Activated CD4-positive, alpha-beta memory T cell treated with anti-CD3 and anti-CD28 coated beads for 36 hours (primary cell): ENCODE data around the gene NMUR1. TPM values are rescaled to one million over a fixed set of nuclear protein-coding genes. Genes with fewer than 3 reads are reported as not detected.

Source experiments
- CTCF ChIA-PET: fragments of 350-600 bp; sonication (Branson Sonifier 250); formaldehyde crosslinking; loops from one replicate; lab custom pipeline; 2021; ENCODE audit warnings: antibody characterized with exemption, inconsistent platforms; lab: Charles Lee
- POLR2A ChIA-PET: fragments of 350-600 bp; sonication (Branson Sonifier 250); formaldehyde crosslinking; loops from one replicate; lab custom pipeline; 2021; ENCODE audit warnings: antibody characterized with exemption; lab: Charles Lee
- DNase-seq: peaks from one replicate; pipeline ENCODE4 v3.0.0-alpha.2; 2020
- H3K27ac Mint-ChIP-seq: one replicate; pipeline ENCODE4 v1.8.0; 2021; ENCODE audit warnings: mixed read lengths
- H3K27me3 Mint-ChIP-seq: one replicate; pipeline ENCODE4 v1.8.0; 2021; ENCODE audit warnings: mixed read lengths
- H3K36me3 Mint-ChIP-seq: one replicate; pipeline ENCODE4 v1.8.0; 2021; ENCODE audit warnings: mixed read lengths
- H3K4me1 Mint-ChIP-seq: one replicate; pipeline ENCODE4 v1.8.0; 2021; ENCODE audit warnings: low read depth, mixed read lengths
- H3K4me3 Mint-ChIP-seq: one replicate; pipeline ENCODE4 v1.8.0; 2021; ENCODE audit warnings: mild to moderate bottlenecking, mixed read lengths
- H3K9me3 Mint-ChIP-seq: one replicate; pipeline ENCODE4 v1.8.0; 2021; ENCODE audit warnings: mixed read lengths
- intact Hi-C: fragments of 100-400 bp; cut with micrococcal nuclease; formaldehyde crosslinking; loops from one replicate; pipeline ENCODE4 v1.15.1; 2023
- total RNA-seq, 2 experiments: library from RNA; stranded (reverse); gene quantifications; one replicate each; pipeline ENCODE4 v1.2.3, GENCODE V29; 2021

NMUR1 gene
- total RNA-seq, 2 experiments from 2014 or later: 0.07 TPM; not detected in 1

GRCh38 chr2:231548752-231549151 is 18.5 kb upstream of the NMUR1 start:
- intact Hi-C loops: no loop called here
- Mint-ChIP-seq H3K36me3 (peaks cover 12% of the 10 kb centered on the region), H3K9me3 (peaks cover 13% of the 10 kb centered on the region), H3K4me1 (peaks cover 18% of the 10 kb centered on the region), H3K4me3 (no peak overlapping the region), H3K27ac (no peak overlapping the region), H3K27me3 (no peaks in the 10 kb centered on the region)
- ChIA-PET CTCF (interaction anchor here (1.1 to 1.5 kb wide), 3 partner anchors 15 to 53 kb away, joined by 3 to 7 read pairs (median 3); no protein-coding TSS in a partner anchor), POLR2A (no interaction called here)
- no peak for DNase-seq

DNA sequence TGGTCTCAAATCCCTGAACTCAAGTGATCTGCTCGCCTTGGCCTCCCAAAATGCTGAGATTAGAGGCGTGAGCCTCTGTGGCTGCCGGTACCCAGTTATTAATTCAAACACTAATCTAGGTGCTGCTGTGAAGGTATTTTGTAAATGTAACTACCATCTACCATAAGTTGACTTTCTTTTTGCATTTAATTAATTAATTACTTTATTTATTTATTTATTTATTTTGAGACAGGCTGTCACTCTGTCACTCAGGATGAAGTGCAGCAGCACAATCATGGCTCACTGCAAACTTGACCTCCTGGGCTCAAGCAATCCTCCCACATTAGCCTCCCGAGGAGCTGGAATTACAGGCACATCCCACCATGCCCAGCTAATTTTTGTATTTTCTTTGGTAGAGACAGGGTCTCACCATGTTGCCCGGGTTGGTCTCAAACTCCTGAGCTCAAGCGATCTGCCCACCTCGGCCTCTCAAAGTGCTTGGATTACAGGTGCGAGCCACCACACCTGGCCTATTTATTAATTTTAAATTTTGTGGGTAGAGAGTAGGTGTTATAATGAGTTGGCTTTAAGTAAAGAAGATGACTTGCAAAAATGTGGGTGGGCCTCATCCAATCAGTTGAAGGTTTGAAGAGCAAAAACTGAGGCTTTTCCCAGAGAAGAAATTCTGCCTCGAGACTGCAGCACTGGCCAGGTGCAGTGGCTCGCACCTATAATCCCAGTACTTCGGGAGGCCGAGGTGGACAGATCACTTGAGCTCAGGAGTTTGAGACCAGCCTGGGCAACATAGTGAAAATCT is 17.3 kb upstream of the NMUR1 start:
- POLR2A ChIA-PET: no interaction called here
- Mint-ChIP-seq H3K36me3 (peaks cover 3% of the 10 kb centered on the region), H3K27ac (no peak overlapping the region), H3K9me3 (peaks cover 10% of the 10 kb centered on the region), H3K4me1 (peaks cover 18% of the 10 kb centered on the region), H3K27me3 (no peaks in the 10 kb centered on the region), H3K4me3 (no peak overlapping the region)
- no peak for DNase-seq
- CTCF ChIA-PET: interaction anchor here (1.1 kb wide), 1 partner anchor 30 kb away, joined by 5 read pairs; no protein-coding TSS in a partner anchor
- intact Hi-C loops: no loop called here

GRCh38 chr2:231546014-231546715 is 15.9 kb upstream of the NMUR1 start:
- intact Hi-C loops: no loop called here
- peaks cover 13% of the 10 kb centered on the region for H3K9me3 Mint-ChIP-seq
- POLR2A ChIA-PET: interaction anchor here (1.0 kb wide), 1 partner anchor 82 kb away, joined by 5 read pairs; the partner anchor contains the start of gene NCL
- CTCF ChIA-PET: interaction anchor here (1.0 to 2.1 kb wide), 6 partner anchors 9 to 29 kb away, joined by 4 to 9 read pairs (median 6); partner anchors contain the start of gene NMUR1
- H3K36me3 Mint-ChIP-seq: peaks cover 4% of the 10 kb centered on the region
- DNase-seq: no peak
- no peaks in the 10 kb centered on the region for H3K27me3 Mint-ChIP-seq
- H3K27ac Mint-ChIP-seq: no peak overlapping the region
- peaks cover 18% of the 10 kb centered on the region for H3K4me1 Mint-ChIP-seq
- H3K4me3 Mint-ChIP-seq: no peak overlapping the region

- CTCF ChIA-PET: interaction anchor here (1.0 to 2.1 kb wide), 6 partner anchors 9 to 68 kb away, joined by 4 to 9 read pairs (median 6); partner anchors contain the start of gene NMUR1
- H3K4me3 Mint-ChIP-seq: peak overlapping the region; percentile 25
- H3K9me3 Mint-ChIP-seq: peaks cover 13% of the 10 kb centered on the region
- peak; percentile 87 for DNase-seq
- POLR2A ChIA-PET: interaction anchor here (1.0 kb wide), 1 partner anchor 81 kb away, joined by 5 read pairs; the partner anchor contains the start of gene NCL
- H3K27ac Mint-ChIP-seq: peak overlapping the region; percentile 83
- peaks cover 18% of the 10 kb centered on the region for H3K4me1 Mint-ChIP-seq
- H3K36me3 Mint-ChIP-seq: peaks cover 4% of the 10 kb centered on the region
- no peaks in the 10 kb centered on the region for H3K27me3 Mint-ChIP-seq
- intact Hi-C loops: loop anchor here (2.0 kb wide), 1 partner anchor 13 kb away; no protein-coding TSS in a partner anchor
Measured at GRCh38 chr2:231545105-231545902, 15.1 kb upstream of the NMUR1 start.

DNA sequence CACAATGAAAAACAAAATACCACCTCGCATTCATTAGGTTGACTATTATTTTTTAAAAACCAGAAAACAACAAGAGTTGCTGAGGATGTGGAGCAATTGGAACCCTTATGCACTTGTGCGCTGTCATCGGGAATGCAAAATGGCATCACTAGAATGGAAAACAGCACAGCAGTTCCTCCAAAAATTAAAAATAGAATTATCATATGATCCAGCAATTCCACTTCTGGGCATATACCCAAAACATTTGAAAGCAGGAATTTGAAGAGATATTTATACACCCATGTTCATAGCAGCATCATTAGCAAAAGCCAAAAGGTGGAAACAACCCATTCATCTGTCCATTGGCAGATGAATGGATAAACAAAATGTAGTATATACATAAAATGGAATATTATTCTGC is 11.9 kb upstream of the NMUR1 start:
- H3K9me3 Mint-ChIP-seq: peaks cover 13% of the 10 kb centered on the region
- peaks cover 15% of the 10 kb centered on the region for H3K4me1 Mint-ChIP-seq
- H3K27me3 Mint-ChIP-seq: peaks cover 4% of the 10 kb centered on the region
- intact Hi-C loops: no loop called here
- POLR2A ChIA-PET: no interaction called here
- peaks cover 4% of the 10 kb centered on the region for H3K36me3 Mint-ChIP-seq
- no peak for DNase-seq
- no peak overlapping the region for H3K4me3 Mint-ChIP-seq
- CTCF ChIA-PET: interaction anchor here (1.0 kb wide), 1 partner anchor 60 kb away, joined by 3 read pairs; no protein-coding TSS in a partner anchor
- no peak overlapping the region for H3K27ac Mint-ChIP-seq

DNA sequence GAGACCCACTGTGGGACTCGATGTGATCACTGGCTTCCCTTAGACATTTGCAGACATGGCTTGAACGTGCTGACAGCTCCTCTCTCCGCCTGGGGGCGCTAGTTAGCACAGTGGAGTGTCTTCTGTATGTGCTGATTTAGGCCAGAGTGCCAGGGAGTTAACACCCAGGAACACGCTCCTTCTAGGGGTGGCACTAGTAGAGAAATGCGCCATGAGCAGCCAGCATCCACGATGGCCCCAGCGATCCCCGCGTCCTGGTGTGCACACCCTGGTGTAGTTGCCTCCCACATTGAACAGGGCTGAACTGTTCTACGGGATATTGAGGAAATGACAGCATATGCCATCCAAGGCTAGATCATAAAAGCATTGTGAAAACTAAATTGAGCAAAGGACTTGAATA is 11.4 kb upstream of the NMUR1 start:
- H3K27me3 Mint-ChIP-seq: peaks cover 4% of the 10 kb centered on the region
- H3K27ac Mint-ChIP-seq: no peak overlapping the region
- intact Hi-C loops: no loop called here
- peaks cover 13% of the 10 kb centered on the region for H3K9me3 Mint-ChIP-seq
- ChIA-PET CTCF (interaction anchor here (1.0 kb wide), 1 partner anchor 60 kb away, joined by 3 read pairs; no protein-coding TSS in a partner anchor), POLR2A (no interaction called here)
- peaks cover 4% of the 10 kb centered on the region for H3K36me3 Mint-ChIP-seq
- peaks cover 15% of the 10 kb centered on the region for H3K4me1 Mint-ChIP-seq
- DNase-seq: peak; percentile 45
- H3K4me3 Mint-ChIP-seq: no peak overlapping the region

DNA sequence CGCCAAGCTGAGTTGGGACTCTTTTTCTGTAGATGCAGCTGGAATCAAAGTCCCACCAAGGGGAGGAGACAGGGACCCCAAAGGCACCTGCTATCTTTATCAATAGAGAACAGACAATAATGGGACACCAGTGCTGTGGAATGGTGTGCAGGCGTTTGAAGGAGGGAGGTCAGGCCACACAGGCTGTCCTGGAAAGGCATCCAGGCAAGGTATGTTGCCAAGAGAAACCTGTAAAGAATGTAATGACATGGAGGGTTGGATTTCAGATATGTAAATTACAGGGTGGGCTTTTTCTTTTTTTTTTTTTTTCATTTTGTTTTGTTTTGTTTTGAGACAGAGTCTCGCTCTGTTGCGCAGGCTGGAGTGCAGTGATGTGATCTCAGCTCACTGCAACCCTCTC is 9.7 kb upstream of the NMUR1 start:
- Mint-ChIP-seq H3K27me3 (peaks cover 4% of the 10 kb centered on the region), H3K27ac (no peak overlapping the region), H3K4me3 (no peak overlapping the region), H3K4me1 (peaks cover under 1% of the 10 kb centered on the region), H3K9me3 (peaks cover 13% of the 10 kb centered on the region), H3K36me3 (peaks cover 2% of the 10 kb centered on the region)
- intact Hi-C loops: no loop called here
- ChIA-PET CTCF (interaction anchor here (1.0 to 2.4 kb wide), 2 partner anchors 9 to 23 kb away, joined by 7 to 8 read pairs; partner anchors contain the start of gene NMUR1), POLR2A (no interaction called here)
- DNase-seq: no peak

DNA sequence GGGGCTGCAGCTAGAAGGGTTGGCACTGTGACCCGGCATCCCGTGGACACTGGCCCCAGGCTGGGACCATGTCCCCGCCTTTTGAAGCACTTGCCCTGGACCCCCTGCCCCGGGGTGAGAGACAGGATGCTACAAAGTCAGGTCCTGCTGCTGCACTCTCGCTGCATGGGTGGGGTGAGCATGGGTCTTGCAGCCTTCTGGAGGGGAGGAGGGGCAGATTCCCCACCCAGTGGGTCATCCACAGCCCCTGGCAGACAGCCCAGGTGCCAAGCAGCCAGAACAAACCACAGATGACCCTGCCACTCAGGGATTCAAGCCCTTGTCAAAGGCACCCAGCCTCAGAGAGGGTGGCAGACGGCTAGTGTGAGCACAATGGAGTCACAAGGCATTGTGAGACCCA is 5.7 kb upstream of the NMUR1 start:
- no peak for DNase-seq
- ChIA-PET CTCF (interaction anchor here (0.7 to 1.5 kb wide), 2 partner anchors 10 to 23 kb away, joined by 3 to 7 read pairs; no protein-coding TSS in a partner anchor), POLR2A (no interaction called here)
- Mint-ChIP-seq H3K36me3 (no peaks in the 10 kb centered on the region), H3K4me1 (peaks cover 3% of the 10 kb centered on the region), H3K27ac (no peak overlapping the region), H3K27me3 (peaks cover 7% of the 10 kb centered on the region), H3K9me3 (no peaks in the 10 kb centered on the region), H3K4me3 (no peak overlapping the region)
- intact Hi-C loops: no loop called here

GRCh38 chr2:231533777-231534125 is 3.5 kb upstream of the NMUR1 start:
- no peak for DNase-seq
- intact Hi-C loops: no loop called here
- no peak overlapping the region for H3K4me3 Mint-ChIP-seq
- no peaks in the 10 kb centered on the region for H3K9me3 Mint-ChIP-seq
- no peaks in the 10 kb centered on the region for H3K36me3 Mint-ChIP-seq
- no peak overlapping the region for H3K27ac Mint-ChIP-seq
- peaks cover 12% of the 10 kb centered on the region for H3K27me3 Mint-ChIP-seq
- ChIA-PET CTCF (interaction anchor here (1.3 to 7.2 kb wide), 2 partner anchors 17 to 25 kb away, joined by 3 to 76 read pairs; no protein-coding TSS in a partner anchor), POLR2A (no interaction called here)
- peaks cover 7% of the 10 kb centered on the region for H3K4me1 Mint-ChIP-seq

- H3K4me3 Mint-ChIP-seq: no peak overlapping the region
- H3K4me1 Mint-ChIP-seq: peaks cover 7% of the 10 kb centered on the region
- DNase-seq: no peak
- H3K9me3 Mint-ChIP-seq: no peaks in the 10 kb centered on the region
- ChIA-PET CTCF (interaction anchor here (1.1 to 7.2 kb wide), 4 partner anchors 16 to 142 kb away, joined by 3 to 76 read pairs (median 6); no protein-coding TSS in a partner anchor), POLR2A (no interaction called here)
- intact Hi-C loops: no loop called here
- no peaks in the 10 kb centered on the region for H3K36me3 Mint-ChIP-seq
- H3K27ac Mint-ChIP-seq: no peak overlapping the region
- H3K27me3 Mint-ChIP-seq: peaks cover 13% of the 10 kb centered on the region
Measured at GRCh38 chr2:231533086-231533776, 3.0 kb upstream of the NMUR1 start.

GRCh38 chr2:231532756-231533035 is 2.5 kb upstream of the NMUR1 start:
- CTCF ChIA-PET: interaction anchor here (1.1 to 7.2 kb wide), 3 partner anchors 15 to 143 kb away, joined by 5 to 76 read pairs (median 6); no protein-coding TSS in a partner anchor
- POLR2A ChIA-PET: no interaction called here
- H3K36me3 Mint-ChIP-seq: no peaks in the 10 kb centered on the region
- no peaks in the 10 kb centered on the region for H3K9me3 Mint-ChIP-seq
- no peak overlapping the region for H3K27ac Mint-ChIP-seq
- H3K4me1 Mint-ChIP-seq: peaks cover 7% of the 10 kb centered on the region
- intact Hi-C loops: no loop called here
- DNase-seq: no peak
- peaks cover 13% of the 10 kb centered on the region for H3K27me3 Mint-ChIP-seq
- no peak overlapping the region for H3K4me3 Mint-ChIP-seq
